ENCODE results near the gene XIRP1.

XIRP1 gene, protein sequence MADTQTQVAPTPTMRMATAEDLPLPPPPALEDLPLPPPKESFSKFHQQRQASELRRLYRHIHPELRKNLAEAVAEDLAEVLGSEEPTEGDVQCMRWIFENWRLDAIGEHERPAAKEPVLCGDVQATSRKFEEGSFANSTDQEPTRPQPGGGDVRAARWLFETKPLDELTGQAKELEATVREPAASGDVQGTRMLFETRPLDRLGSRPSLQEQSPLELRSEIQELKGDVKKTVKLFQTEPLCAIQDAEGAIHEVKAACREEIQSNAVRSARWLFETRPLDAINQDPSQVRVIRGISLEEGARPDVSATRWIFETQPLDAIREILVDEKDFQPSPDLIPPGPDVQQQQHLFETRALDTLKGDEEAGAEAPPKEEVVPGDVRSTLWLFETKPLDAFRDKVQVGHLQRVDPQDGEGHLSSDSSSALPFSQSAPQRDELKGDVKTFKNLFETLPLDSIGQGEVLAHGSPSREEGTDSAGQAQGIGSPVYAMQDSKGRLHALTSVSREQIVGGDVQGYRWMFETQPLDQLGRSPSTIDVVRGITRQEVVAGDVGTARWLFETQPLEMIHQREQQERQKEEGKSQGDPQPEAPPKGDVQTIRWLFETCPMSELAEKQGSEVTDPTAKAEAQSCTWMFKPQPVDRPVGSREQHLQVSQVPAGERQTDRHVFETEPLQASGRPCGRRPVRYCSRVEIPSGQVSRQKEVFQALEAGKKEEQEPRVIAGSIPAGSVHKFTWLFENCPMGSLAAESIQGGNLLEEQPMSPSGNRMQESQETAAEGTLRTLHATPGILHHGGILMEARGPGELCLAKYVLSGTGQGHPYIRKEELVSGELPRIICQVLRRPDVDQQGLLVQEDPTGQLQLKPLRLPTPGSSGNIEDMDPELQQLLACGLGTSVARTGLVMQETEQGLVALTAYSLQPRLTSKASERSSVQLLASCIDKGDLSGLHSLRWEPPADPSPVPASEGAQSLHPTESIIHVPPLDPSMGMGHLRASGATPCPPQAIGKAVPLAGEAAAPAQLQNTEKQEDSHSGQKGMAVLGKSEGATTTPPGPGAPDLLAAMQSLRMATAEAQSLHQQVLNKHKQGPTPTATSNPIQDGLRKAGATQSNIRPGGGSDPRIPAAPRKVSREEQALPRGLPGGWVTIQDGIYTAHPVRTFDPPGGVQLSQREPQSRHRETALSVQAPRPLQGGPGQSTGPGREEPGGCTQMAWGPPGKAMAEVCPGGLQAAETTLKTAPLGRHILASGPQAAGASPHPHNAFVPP (N-terminal part only)

DNA sequence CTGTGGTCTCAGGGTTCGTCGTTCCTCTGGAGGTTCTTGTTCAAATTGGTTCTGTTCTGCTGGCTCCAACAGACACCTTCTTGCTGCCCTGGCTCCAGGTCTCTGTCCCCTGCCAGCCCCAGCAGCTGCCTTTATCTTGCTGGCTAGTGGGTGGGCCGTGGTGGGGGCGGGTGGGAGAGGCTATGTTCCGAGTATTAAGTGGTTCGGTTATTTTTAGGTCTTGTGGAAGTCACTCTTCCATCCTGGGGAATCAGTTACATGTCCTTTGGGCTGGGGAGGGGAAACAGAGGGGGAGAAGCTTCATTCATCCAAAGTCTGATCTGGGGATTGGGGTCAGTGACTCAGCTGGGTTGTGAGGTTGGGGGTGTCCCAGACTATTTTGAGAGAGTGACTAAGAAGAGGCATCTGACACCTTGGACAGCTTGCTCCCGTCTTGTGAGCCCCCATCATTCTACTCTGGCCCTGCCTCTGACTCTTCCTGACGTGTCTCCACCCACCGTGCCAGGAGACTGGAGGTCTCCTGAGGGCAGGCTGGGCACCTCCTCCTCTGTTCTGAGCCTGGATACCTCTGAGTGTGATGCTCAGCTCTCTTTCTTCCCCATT is at the start of gene XIRP1:
TSS of gene XIRP1 (minus strand) at position 106 of the 603 bp plus-strand sequence. CDS start 3,150 bp downstream, outside the sequence.
- TF ChIP-seq GATA3 (IDR thresholded peaks at IDR 0.05; ENCODE audit: low read depth, low read length) = no peak
- TF ChIP-seq GATA2 (IDR thresholded peaks at IDR 0.05; ENCODE audit: low read depth, low read length) = no peak

DNA sequence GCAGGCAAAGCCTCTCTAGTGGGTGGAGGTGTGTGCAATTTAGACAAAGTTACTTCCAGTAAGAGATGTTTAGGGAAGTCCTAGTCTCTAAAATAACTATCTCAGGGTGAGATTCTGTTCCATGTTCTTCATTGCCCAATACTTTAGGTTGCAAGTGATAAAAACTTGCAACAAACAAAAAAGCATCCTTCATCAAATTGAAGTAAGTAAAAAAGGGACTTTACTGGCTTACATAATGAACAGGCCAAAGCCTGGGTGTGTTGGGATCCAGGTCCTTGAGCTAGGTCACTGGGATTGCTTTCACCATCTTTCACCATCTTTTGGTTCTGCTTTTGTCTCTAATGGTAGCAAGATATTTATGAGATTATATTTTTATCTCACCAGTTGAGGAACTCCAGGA is 49.2 kb upstream of the XIRP1 start:
- no peak for TF ChIP-seq GATA3 (IDR thresholded peaks at IDR 0.05; ENCODE audit: low read depth, low read length)
- TF ChIP-seq GATA2 (IDR thresholded peaks at IDR 0.05; ENCODE audit: low read depth, low read length) = no peak

DNA sequence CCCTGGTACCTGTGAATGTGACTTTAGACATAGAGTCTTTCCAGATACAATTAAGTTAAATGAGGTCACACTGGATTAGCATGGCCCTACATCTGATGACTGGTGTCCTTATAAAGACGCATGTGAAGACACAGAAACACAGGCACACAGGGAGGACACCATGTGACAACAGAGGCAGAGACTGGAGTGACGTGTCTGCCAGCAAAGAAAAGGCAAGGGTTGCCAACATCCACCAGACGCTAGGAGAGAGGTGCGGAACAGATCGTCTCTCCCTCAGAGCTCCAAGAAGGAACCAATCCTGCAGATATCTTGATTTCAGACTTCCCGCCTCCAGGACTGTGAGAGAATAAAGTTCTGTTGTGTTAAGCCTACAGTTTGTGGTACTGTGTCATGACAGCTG is 44.6 kb upstream of the XIRP1 start:
- no peak for TF ChIP-seq GATA3 (IDR thresholded peaks at IDR 0.05; ENCODE audit: low read depth, low read length)
- TF ChIP-seq GATA2 (IDR thresholded peaks at IDR 0.05; ENCODE audit: low read depth, low read length) = no peak

DNA sequence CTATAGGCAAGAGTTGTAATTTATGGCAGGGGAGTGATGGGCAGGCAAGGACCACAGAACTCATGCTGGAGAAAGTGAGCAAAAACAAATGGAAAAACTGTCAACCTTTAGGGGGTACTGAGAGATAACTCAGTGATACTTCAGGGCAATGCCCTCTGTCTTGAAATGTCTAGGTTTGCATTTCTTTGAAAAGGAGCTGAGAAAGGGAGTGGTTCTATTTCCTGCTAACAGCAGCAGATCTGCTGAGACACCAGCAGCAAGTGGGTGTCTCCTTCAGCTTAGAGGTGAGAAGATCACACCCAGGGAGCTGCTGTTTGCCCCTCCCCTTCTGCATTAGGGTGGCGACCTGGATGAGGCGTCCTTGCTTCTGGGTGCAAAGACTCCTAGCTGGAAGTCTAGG is 42.3 kb upstream of the XIRP1 start:
- TF ChIP-seq GATA2 (IDR thresholded peaks at IDR 0.05; ENCODE audit: low read depth, low read length) (no peak), GATA3 (IDR thresholded peaks at IDR 0.05; ENCODE audit: low read depth, low read length) (no peak)

DNA sequence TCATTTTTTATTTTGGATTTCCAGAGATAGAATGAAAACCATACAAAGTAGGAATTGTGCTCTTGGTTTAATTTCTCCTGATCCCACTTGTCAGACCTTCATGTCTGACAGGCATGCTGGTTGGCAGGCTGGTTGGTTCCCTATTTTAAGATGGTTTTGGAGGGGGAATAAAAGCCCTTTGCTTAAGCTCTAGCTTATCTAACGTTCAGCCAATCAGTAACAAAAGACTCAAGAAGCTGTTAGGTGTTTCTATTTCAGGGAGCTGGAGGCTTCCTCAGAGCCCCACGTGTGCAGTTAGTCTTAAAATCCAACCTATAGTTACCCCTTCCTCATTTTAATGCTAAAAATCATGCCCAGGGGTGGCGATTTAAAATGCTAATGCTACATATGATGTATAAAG is 40.5 kb upstream of the XIRP1 start:
- no peak for TF ChIP-seq GATA2 (IDR thresholded peaks at IDR 0.05; ENCODE audit: low read depth, low read length)
- TF ChIP-seq GATA3 (IDR thresholded peaks at IDR 0.05; ENCODE audit: low read depth, low read length) = no peak

DNA sequence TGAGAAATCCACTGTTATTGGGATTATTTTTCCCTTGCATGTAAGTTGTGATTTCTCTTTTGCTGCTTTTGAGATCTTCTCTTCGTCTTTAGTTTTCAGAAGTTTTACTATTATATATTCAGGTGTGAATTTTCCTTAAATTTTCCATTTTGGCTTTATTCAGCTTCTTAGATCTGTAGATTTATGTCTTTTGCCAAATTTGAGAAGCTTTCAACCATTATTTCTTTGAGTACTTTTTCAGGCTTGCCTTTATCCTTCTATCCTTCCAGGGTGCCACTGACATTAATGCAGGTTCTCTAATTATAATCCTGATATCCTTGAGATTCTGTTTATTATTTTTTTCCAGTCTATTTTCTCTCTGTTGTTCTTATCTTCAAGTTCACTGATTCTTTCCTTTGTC is 38.1 kb upstream of the XIRP1 start:
- TF ChIP-seq GATA2 (IDR thresholded peaks at IDR 0.05; ENCODE audit: low read depth, low read length) = no peak
- no peak for TF ChIP-seq GATA3 (IDR thresholded peaks at IDR 0.05; ENCODE audit: low read depth, low read length)

DNA sequence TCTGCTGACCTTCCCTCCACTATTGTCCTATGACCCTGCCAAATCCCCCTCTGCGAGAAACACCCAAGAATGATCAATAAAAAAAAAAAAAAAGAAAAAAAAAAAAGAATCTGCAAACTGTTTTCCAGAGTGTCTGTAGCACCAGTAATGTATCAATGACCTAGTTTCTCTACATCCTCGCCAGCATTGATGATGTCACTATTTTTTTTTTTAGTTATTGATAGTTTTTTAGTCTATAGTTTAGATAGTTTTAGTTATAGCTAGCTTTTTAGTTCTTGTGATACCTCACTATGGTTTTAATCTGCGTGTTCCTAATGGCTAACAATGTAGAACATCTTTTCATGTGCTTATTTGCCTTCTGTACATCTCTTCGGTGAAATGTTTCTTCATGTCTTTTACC is 36.1 kb upstream of the XIRP1 start:
- TF ChIP-seq GATA2 (IDR thresholded peaks at IDR 0.05; ENCODE audit: low read depth, low read length) = no peak
- TF ChIP-seq GATA3 (IDR thresholded peaks at IDR 0.05; ENCODE audit: low read depth, low read length) = no peak

DNA sequence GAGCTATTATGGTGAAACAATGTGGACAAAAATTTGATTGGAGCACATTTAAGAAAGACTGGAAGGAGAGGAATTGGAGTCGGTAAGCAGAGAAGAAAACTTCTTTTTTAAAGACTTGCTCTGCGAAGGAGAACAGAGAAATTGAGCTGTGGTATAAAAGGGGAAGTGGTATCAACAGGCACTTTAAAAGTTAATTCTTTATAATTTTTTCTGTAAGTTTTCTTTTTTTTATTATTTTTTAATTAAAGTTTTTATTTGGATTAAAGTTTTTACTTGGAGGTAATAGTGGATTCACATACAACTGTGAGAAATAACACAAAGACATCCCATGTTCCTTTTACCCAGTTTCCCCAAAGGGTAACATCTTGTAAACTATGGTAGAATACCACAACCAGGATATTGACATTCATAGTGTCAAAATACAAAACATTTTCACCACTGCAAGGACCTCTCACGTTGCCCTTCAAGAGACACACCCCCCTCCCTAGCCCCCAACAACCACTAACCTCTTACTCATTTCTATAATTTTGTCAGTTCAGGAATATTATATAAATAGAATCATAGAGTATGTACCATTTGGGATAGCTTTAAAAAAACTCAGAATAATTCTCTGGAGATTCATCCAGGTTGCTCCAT is 33.8 kb upstream of the XIRP1 start:
- TF ChIP-seq GATA3 (IDR thresholded peaks at IDR 0.05; ENCODE audit: low read depth, low read length) (no peak), GATA2 (IDR thresholded peaks at IDR 0.05; ENCODE audit: low read depth, low read length) (no peak)

DNA sequence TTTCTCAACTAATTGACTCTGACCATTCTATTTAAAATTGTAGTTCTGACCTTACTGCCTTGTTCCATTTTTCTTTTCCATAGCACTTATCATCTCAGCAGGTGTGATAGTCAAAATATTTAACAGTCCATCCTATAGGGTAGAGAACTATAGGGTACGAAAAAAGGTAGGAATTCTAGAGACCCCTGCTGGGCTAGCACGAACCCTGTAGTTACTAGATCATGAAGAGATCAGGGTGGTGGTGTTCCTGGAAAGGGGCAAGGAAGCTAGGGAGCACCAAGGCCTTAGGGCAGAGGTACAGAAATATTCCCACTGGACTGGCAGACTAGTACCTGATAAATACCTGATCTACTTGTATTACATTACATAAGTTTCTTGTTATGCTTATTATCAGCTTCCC is 31.9 kb upstream of the XIRP1 start:
- TF ChIP-seq GATA2 (IDR thresholded peaks at IDR 0.05; ENCODE audit: low read depth, low read length) (no peak), GATA3 (IDR thresholded peaks at IDR 0.05; ENCODE audit: low read depth, low read length) (no peak)

DNA sequence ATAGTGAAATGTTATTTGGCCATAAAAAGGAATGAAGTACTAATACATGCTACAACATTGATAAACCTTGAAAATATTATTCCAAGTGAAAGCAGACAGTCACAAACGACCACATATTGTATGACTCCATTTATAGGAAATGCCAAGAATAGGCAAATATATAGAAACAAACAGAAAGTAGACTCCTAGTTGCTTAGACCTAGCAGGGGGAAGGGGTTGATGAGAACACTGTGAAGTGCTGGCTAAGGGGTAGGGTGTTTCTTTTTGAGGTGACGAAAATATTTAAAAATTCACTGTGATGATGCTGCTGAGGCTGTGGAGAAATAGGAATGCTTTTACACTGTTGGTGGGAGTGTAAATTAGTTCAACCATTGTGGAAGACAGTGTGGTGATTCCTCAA is 30.5 kb upstream of the XIRP1 start:
- TF ChIP-seq GATA3 (IDR thresholded peaks at IDR 0.05; ENCODE audit: low read depth, low read length) (no peak), GATA2 (IDR thresholded peaks at IDR 0.05; ENCODE audit: low read depth, low read length) (no peak)

DNA sequence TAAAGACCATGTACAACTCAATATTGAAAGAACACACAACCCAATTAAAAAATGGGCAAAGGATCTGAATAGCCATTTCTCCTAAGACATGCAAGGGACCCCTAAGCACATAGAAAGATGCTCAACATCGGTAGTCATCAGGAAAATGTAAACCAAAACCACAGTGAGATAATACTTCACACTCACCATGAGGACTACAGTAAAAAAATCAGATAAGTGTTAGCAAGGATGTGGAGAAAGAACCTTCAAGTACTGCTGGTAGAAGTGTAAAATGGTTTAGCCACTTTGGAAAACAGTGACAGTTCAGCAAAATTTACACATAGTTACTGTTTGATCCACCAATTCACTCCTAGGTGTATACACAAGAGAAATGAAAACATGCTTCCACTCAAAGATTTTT is 30.1 kb upstream of the XIRP1 start:
- no peak for TF ChIP-seq GATA2 (IDR thresholded peaks at IDR 0.05; ENCODE audit: low read depth, low read length)
- no peak for TF ChIP-seq GATA3 (IDR thresholded peaks at IDR 0.05; ENCODE audit: low read depth, low read length)

DNA sequence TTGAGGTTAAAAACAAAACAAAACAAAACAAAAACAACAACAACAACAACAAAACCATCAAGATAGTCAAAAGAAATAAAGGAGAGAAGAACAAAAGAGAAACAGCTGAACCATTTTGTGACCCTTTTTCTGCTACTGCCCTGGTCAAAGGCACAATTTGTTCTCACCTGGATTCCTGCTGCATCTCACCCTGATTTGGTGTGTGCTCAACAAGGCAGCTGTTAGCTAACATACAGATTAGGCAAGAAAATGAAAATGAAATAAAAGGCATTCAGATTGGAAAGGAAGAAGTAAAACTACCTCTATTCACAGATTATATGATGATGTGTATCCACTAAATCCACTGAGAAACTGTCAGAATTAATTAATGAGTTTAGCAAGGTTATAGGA is 28.7 kb upstream of the XIRP1 start:
- TF ChIP-seq GATA2 (IDR thresholded peaks at IDR 0.05; ENCODE audit: low read depth, low read length) = no peak
- no peak for TF ChIP-seq GATA3 (IDR thresholded peaks at IDR 0.05; ENCODE audit: low read depth, low read length)

DNA sequence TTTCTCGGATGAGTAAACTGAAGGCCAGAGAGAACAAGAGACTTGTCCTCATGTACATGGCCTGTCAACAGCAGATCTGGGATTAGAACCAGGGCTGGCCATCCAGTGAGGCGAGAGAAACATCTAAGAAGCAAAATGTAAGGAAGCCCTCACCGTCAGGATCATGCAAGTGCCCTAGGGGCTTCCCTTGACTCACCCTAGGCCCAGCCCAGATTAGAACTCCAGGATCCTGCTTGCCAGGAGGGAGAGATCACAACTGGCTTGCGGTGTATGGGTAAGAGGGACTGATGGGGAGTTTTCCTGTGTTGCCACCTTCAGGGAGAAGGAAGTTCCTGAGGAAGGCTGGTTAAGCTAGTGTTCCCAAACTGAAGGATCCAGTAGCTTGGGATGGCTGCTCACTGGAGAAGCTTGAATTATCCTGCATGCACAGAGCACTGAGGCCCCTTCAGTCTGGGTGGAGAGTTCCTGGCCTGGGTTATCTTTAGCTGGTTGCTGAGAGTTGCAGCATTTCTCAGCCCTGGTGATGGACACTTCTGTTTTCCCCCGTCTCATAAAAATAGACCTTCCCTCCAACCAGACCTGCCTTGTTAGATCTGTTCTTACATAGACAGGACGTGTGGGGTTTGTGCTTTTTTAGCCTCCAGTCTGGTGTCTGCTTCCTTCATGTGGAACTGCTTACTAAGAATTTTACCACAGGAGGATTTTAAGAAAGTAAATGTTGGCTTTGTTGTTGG is 28.2 kb upstream of the XIRP1 start:
- TF ChIP-seq GATA3 (IDR thresholded peaks at IDR 0.05; ENCODE audit: low read depth, low read length) = no peak
- TF ChIP-seq GATA2 (IDR thresholded peaks at IDR 0.05; ENCODE audit: low read depth, low read length) = no peak
